Stimulated activated CD4-positive, alpha-beta T cell treated with anti-CD3 and anti-CD28 coated beads, Interleukin-4, amount 100 ng/mL, for 4 hours (primary cell): Measurements from ENCODE around the gene KRTAP1-1.
"Not testable (repeated sequence)": the region's sequence is repeated elsewhere in the genome, so short reads cannot be mapped to it uniquely, and the experiment has no call there.

ENCODE experiments used
- DNase-seq, 2 experiments: peaks; one replicate each; pipeline ENCODE4 v3.0.0-alpha.2; 2020

The KRTAP1-1 gene, protein sequence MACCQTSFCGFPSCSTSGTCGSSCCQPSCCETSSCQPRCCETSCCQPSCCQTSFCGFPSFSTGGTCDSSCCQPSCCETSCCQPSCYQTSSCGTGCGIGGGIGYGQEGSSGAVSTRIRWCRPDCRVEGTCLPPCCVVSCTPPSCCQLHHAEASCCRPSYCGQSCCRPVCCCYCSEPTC

DNA sequence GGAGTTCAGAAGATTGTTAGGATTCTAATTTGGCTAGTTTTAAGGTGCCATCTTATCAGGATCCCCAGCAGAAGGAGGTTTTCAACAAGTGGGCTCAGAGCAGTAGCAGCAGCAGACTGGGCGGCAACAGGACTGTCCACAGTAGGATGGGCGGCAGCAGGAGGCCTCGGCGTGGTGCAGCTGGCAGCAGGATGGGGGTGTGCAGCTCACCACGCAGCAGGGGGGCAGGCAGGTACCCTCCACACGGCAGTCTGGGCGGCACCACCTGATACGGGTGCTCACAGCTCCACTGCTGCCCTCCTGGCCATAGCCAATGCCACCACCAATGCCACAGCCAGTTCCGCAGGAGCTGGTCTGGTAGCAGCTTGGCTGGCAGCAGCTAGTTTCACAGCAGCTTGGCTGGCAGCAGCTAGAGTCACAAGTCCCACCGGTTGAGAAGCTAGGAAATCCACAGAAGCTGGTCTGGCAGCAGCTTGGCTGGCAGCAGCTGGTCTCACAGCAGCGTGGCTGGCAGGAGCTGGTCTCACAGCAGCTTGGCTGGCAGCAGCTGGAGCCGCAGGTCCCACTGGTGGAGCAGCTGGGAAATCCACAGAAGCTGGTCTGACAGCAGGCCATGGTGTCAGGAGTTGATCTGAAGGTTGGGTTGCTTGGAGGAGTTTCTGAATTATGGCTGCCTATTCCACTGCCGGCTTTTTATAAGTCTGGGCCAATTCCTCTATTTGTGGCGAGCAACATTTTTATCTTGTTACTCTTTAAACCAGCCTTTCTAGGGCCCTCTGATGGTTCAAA lies at the start of gene KRTAP1-1:
KRTAP1-1 (minus strand) TSS at position 668 of the 789 bp plus-strand sequence; CDS start at position 615, 53 bp downstream.
- not testable (repeated sequence) for DNase-seq

DNA sequence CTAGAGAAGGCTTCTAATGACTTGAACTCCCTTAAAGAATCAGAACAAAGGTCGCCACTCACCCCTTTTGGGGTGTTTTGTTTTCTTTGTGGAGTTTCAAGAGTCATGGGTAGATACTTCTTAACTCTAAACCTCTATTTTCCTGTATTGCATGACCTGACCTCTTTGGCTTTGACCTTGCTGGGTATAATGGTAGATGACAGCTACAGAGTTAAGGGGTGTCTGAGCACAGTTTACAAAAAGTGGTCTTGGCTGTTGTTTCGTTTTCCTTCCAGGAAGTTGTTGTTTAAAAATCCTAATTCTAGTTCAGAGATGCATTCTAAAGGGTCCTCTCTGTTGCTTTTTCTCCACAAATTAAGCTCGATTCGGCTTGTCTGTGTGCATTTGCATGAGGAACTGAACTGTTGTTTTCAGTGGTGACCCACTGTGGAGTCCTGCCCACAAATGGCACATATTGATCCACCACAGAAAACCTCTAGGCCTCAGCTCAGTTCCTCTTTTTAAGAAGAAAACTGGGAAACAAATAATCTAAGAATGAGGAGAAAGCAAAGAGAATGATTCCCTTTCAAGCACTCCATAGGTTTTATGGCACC lies 47.6 kb upstream of the KRTAP1-1 start:
- not testable (repeated sequence) for DNase-seq

DNA sequence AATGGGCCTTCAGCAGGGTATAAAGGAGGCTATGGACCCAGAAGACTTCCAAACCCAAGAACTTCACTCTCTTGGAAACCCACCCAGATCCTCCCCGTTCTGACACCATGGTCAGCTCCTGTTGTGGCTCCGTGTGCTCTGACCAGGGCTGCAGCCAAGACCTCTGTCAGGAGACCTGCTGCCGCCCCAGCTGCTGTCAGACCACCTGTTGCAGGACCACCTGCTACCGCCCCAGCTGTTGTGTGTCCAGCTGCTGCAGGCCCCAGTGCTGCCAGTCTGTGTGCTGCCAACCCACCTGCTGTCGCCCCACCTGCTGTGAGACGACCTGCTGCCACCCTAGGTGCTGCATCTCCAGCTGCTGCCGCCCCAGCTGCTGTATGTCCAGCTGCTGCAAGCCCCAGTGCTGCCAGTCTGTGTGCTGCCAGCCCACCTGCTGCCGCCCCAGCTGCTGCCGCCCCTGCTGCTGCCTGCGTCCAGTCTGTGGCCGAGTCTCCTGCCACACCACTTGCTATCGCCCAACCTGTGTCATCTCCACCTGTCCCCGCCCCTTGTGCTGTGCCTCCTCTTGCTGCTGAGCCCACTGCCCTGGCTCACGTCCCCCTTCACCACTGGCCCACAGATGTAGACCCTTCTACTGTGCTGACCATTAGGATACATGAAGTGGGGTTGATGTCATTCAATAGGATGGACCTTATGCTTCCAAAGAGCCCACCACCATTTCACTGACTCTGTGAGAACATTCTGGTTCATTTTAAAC lies 43.0 kb upstream of the KRTAP1-1 start, which contains the start of gene KRTAP4-7:
KRTAP4-7 (plus strand) TSS at position 51 of the 757 bp plus-strand sequence; CDS start at position 108, 57 bp downstream.
- DNase-seq: not testable (repeated sequence)

DNA sequence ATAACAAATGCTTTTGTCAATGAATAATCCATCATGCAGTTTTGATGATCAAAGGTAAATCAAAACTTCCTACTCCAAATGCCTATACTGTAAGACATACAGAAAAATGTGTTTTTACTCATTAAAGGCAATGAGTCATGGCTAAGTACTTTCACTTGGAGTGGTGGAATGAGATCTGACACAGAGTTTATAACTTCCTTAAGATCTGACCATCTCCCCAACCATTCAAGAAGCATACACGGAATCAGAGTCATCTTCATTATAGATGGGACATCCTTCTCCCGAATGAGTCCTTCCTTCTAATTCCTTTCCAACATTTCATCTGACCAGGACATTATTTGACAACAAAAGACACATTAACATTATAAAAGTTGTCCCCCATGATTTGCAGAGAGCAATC lies 42.2 kb upstream of the KRTAP1-1 start:
- DNase-seq: not testable (repeated sequence)

DNA sequence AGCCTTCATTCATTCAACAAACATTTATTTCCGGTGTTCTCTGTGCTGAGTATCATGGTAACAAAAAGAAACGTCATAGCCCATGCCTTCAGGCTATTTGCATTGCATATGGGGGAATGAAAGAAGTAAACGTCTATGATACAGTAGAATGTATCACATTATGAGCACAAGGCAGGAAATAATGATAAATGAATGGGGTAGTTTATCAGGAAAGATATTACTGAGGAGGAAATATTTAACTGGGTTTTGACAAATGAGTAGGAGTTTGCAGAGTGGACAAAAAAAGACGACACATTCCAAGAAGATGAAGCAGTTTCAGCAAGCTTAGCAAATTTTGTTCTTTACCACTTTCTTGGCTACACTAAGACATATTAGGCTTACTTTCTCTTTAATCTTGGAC lies 41.4 kb upstream of the KRTAP1-1 start:
- DNase-seq: no peak

DNA sequence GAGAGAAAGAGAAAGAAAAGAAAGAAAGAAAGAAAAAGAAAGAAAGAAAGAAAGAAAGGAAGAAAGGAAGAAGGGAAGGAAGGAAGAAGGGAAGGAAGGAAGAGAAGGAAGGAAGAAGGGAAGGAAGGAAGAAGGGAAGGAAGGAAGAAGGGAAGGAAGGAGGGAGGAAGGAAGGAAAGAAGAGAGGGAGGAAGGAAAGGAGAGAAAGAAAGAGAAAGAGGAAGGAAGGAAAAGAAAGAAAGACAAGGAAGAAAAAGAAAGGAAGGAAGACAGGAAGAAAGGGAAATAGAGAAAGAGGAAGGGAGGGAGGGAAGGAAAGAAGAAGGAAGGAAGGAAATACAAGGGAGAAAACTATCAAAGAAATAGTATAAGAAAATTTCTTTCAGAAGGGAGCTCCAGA lies 35.5 kb upstream of the KRTAP1-1 start:
- no peak for DNase-seq

DNA sequence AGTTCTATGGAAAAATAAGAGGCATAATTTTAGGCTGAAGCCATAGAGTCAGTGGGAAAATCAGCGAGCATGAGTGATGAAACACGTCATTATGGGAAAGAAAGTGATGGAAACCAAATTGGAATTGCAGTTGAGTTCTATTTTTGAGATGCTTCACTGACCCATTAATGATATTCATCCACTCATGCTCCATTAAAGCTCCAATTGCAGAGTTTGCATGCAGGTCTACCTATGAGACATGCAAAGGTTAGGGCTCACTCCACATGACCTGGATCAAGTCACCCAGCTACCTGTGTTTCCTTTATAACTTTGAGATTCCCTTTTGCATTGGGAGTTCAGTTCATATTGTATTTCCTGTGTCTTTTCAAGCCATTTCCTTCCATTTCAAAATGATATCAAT lies 32.4 kb upstream of the KRTAP1-1 start:
- no peak for DNase-seq

DNA sequence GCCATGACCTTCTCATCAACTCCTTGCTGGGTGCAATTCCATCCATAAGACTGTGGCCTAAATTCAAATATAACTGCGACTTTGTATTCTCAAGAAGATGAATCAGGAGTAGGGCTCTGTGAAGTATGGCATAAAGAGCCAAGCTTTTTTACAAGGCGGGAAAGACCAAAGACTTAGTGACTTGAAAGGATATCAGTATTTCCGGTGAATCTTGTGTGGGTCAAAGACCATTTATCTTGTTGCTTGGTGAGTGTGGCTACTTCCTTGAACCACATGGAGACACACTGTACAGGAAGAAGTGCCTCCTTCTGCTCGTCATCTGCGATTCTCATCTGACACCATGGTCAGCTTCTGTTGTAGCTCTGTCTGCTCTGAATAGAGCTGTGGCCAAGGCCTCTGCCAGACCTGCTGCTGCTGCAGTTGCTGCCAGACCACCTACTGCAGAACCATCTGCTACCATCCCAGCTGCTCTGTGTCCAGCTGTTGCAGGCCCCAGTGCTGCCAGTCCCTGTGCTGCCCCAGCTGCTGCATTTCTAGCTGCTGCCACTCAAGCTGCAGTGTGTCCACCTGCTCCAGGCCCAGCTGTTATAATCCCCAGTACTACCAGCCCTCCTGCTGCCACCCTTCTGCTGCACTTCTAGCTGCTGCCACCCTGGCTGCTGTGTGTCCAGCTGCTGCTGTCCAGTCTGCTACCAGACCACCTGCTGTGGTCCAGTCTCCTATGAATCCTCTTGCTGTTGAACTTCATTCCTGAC lies 30.5 kb upstream of the KRTAP1-1 start:
- DNase-seq: no peak

DNA sequence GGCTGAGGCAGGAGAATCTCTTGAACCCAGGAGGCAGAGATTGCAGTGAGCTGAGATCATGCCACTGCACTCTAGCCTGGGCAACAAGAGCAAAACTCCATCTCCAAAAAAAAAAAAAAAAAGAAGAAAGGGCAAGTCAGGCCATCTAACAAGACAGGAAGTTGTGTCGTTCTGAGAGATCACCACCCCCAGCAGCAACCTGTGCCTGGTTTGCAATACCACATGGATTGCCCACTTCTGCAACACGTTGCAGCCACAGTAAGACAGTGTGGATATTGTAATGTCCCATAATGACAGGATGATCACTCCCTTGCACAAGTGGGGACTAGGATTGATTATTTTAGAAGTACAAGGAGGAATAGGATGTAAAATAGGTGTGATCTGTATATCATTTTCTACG lies 27.8 kb upstream of the KRTAP1-1 start:
- no peak for DNase-seq

DNA sequence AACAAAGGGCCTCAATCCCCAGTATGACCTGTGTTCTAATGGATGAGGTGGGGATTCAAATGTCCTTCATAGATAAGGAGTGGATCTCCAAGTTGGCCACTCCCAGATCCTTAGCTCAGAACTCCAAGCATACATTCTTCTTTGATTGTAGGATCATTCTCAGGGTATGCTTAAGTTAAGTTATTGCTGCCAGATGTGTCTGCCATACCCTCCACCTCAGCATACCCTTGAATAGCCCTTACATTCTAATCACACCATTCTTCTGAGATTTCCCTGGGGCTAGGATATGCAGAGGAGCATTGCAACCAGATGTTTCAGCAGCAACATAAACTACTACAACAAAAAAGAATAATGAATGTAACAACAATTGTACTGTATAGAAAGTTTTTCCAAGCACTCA lies 26.0 kb upstream of the KRTAP1-1 start:
- no peak for DNase-seq

DNA sequence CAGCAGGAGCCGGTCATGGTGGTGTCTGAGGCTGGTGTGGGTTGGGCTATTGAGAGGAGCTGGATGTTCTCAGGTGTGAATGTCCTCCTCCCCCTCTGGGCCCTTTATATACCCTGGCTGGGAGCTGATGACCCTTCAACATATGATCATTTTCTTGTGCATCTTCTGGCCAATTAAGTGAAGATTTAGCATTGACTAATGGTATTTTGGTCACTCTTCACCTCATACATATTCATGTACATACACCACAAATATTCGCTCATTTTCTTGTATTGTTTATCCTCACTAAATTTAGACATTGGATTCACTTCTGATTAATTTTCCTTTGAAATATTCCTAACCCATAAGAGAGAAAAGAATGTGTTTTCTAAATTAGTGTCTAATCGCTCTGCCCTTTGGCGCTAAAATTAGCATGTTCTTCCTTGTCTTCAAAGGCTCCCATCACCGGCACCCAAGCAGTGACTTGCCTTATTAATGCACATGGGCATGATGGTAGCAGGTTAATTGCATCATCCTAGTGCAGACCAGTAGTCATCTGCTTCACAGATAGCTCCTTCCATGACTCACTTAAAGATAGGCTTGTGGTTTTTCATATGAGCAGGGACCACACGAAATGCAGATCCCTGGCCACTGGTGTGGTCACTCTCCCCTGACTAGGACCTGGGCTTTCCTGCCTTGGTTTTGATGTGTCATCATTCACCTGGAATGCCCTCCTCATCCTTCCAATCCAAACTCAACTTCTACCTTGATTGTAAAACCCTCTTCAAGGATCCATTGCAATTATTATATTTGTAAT lies 24.8 kb upstream of the KRTAP1-1 start, which contains the start of gene KRTAP2-4:
KRTAP2-4 (minus strand) TSS at position 51 of the 796 bp plus-strand sequence; CDS start at position 17, 34 bp downstream.
- no peak for DNase-seq

DNA sequence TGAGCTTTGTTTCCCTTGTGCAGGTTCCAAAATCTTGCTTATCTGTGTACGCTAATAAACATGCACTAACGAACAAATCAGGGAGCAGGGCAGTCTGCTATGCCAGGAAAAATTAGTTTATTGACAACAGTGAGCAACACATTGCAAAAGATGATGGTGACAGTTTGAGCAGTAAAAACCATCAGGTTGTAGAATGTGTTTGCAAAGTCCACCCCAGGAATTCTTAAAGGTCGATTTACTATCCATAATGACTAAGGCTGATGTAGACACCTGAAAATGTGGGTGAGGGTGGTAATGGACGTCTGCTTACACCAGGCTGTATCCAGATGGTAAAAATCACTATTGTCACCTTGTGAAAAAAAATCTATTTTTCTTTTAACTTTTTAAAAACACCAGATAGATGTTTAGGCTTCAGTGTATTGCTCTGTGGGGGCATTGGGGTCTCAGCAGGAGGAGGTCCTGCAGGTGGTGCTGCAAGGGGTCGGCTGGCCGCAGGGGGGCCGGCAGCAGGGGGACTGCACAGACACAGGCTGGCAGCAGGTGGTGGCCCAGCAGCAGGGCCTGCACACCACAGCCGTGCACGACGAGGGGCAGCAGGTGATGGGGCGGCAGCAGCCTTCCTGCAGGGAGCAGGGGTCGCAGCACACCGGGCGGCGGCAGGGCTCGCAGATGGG lies 23.9 kb upstream of the KRTAP1-1 start:
- DNase-seq: not testable (repeated sequence)

DNA sequence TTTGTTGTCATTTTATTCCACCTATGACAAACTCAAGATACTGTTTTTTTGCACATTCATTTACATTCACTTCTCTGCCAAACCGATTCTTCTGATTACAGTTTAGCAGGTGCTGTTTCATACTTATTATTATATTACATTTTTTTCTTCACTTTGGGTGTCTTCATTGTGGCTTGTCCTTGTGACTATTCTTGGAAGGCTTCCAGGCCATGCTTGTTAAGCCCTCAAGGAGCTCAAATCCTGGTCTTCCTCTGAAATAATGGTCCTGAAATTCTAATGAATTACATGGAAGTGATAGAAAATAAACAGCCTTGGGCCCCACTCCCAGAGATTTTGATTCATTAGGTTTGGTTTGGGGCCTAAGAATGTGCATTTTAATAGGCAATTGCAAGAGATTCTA lies 23.1 kb upstream of the KRTAP1-1 start:
- DNase-seq: no peak

DNA sequence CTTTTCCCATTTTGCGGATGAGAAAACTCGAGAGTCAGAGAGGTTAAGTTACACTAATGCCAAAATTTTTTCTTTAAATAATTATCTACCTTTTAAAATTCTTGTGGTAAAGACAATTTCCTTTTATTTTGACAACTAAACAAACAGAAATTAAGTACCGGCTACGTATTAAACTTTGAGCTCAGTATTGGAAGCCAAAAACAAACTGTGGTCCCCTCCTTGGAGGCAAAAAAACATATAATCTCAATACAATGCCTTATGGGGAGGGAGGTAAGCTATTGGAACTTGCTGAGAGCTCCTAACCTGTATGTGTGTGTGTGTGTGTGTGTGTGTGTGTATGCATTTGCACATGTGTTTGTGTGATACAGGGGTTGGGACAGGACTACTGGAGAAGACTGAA lies 22.2 kb upstream of the KRTAP1-1 start:
- no peak for DNase-seq

DNA sequence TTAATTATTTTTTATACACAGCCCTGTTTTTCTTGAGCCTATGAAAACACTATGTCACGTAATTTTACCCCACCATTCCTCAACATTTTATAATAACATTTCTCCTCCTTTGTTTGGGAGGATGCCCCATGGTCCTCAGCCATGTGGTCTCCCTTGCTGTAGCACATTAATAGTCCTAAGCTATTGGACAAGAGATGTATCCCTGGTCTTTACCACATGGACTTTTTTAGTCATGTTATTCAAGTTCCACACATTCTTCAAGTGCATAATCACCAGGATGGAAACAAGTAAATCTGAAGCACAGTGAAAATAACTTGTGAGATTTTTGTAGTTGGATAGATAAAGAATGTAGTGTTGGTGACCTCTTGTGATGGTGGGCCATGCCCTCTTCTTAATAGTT lies 20.7 kb upstream of the KRTAP1-1 start:
- DNase-seq: no peak

DNA sequence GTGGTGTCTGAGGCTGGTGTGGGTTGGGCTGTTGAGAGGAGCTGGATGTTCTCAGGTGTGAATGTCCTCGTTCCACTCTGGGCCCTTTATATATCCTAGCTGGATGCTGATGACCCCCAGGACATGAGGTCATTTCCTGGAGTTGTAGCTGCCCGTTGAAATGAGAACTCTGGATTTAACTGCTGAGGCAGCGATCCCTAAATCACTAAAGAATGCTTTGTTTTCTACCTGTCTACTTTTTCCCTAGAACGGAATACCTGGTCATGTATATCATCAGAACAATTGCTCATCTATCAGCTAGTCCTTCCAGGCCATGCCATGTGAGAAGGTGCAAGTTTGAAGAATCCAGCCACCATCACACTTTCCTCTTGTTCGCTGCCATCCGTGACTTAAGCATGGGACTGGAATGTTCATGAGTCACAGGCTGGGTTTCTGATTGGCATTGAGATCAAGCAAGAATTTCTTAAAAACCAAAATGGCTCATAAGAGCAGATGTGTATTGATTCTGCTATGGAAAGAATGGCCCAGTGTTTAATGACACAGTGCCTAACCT lies 18.9 kb upstream of the KRTAP1-1 start, which contains the start of gene KRTAP2-3:
KRTAP2-3 (minus strand) TSS at position 63 of the 553 bp plus-strand sequence. CDS start 64 bp downstream, outside the sequence.
- no peak for DNase-seq

DNA sequence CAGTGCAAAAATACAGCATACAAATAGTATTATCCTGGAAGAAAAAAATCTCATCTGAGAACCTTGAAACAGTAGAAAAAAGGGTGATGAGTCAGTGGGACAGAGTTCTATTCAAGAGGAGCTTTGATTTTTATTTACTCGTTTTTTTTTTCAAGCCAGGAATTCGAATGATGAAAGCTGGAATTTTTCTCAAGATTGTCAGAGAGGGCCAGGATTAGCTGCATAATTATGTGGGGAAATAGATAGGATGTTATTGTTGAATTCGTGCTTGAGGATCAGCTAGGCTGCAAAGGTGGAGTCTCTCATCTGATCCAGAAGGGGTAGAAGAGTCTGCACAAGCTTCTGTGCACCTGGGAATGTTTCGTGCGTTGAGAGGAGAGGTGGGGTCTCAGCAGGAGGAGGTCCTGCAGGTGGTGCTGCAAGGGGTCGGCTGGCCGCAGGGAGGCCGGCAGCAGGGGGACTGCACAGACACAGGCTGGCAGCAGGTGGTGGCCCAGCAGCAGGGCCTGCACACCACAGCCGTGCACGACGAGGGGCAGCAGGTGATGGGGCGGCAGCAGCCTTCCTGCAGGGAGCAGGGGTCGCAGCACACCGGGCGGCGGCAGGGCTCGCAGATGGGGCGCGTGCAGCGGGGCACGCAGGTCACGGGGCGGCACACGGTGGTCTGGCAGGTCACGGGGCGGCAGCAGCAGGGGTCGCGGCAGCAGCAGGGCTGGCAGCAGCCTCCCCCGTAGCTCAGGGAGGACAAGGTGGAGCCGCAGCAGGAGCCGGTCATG lies 18.2 kb upstream of the KRTAP1-1 start:
- DNase-seq: not testable (repeated sequence)

DNA sequence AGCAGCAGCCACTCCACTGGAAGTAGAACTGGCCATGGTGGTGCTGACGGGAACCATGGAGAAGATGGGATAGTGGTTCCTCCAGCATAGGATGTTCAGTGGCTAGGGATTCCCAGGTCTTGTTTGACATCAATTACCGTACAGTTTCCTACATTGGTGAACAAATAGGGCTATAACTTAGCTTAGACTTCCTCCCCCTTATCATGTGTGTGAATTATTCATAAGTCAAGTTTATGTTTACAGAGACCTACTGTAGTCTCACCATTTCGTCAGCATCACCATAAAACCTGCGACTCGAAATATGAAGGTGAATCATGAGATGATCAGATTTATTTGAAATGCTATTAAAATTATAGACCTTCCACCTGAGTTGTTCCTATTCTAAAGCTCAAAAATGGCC lies 17.5 kb upstream of the KRTAP1-1 start:
- DNase-seq: no peak

DNA sequence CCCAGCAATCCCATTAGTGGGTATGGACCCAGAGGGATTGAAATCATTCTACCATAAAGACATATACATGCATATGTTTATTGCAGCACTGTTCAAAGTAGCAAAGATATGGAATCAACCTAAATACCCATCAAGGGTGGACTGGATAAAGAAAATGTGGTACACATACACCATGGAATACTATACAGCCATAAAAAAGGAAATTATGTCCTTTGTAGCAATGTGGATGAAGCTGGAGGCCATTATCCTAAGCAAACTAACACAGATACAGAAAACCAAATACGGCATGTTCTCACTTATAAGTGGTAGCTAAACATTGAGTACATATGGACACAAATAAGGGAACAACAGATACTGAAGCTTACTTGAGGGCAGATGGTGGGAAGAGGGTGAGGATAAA lies 16.3 kb upstream of the KRTAP1-1 start:
- DNase-seq: no peak

DNA sequence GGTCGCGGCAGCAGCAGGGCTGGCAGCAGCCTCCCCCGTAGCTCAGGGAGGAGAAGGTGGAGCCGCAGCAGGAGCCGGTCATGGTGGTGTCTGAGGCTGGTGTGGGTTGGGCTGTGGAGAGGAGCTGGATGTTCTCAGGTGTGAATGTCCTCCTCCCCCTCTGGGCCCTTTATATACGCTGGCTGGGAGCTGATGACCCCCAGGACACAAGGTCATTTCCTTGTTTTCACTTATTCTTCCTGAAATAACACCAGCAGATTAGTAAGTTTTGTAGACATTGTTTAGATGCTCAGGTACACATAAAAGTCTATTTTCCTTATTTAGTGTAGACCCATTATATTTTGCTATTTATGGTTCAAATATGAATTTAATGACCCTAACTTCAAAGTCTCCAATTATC lies 13.9 kb upstream of the KRTAP1-1 start, which contains the start of gene KRTAP2-2:
KRTAP2-2 (minus strand) TSS at position 101 of the 400 bp plus-strand sequence; CDS start at position 82, 19 bp downstream.
- DNase-seq: not testable (repeated sequence)
